HepG2 (cell line): ENCODE measurements around the gene TFAP2D. TPM values are rescaled to one million over a fixed set of nuclear protein-coding genes. Genes with fewer than 3 reads are reported as not detected.

Source experiments
- ATAC-seq: fragments of 200-7000 bp; cut with Tn5 transposase; 3 replicates; pipeline ENCODE4 v1.9.1; 2020; ENCODE audit warnings: mild to moderate bottlenecking, moderate library complexity
- BruUV-seq: library from RNA; stranded (reverse); fragments of 400-500 nt; replicated peaks from 2 replicates; lab custom pipeline; 2021; lab: Mats Ljungman, UMichigan
- CTCF ChIA-PET: fragments of 300-600 bp; formaldehyde crosslinking; extraction: SDS; loops from one replicate; lab custom pipeline; 2021; ENCODE audit warnings: low total read pairs, inconsistent platforms, low intra/inter-chr PET ratio; lab: Yijun Ruan, JAX
- POLR2A ChIA-PET: fragments of 350-600 bp; sonication (Branson Sonifier 250); formaldehyde crosslinking; loops from one replicate; lab custom pipeline; 2020; ENCODE audit warnings: antibody characterized with exemption, inconsistent platforms; lab: Yijun Ruan, JAX
- DNase-seq: peaks from one replicate; pipeline ENCODE4 v3.0.0-alpha.2; 2015; ENCODE audit warnings: low spot score
- FAIRE-seq: peaks from 3 replicates; lab custom pipeline; 2011; peaks lifted over from hg19 to GRCh38; lab: Jason Lieb, UNC
- H2AFZ ChIP-seq: one replicate; pipeline ENCODE4 v1.6.1; 2011; ENCODE audit warnings: low read length, inconsistent platforms
- H3K27ac ChIP-seq: fragments of 300-600 bp; 3 replicates; pipeline ENCODE4 v1.8.0; 2011; ENCODE audit warnings: mixed run types, mild to moderate bottlenecking, mixed read lengths, low read length, inconsistent platforms; ENCODE audit not compliant: insufficient read depth; ENCODE audit errors: extremely low read length
- H3K27me3 ChIP-seq, 2 experiments: fragments of 200-600 bp in 1 of 2; 2 replicates in 1 of 2; 3 replicates in 1 of 2; pipeline versions ENCODE4 v1.6.0 to v1.8.0; 2011; ENCODE audit warnings: low read length in 2 of 2, mild to moderate bottlenecking in 2 of 2, moderate library complexity in 2 of 2, inconsistent platforms in 1 of 2; ENCODE audit not compliant: insufficient read depth in 2 of 2, control insufficient read depth in 1 of 2
- H3K36me3 ChIP-seq, 2 experiments: fragments of 200-600 bp in 1 of 2; replicated peaks in 1 of 2; 2 replicates in 1 of 2; 3 replicates in 1 of 2; pipeline versions ENCODE4 v1.5.1 to v1.8.0; 2011; ENCODE audit warnings: low read length in 2 of 2, inconsistent platforms in 1 of 2; ENCODE audit not compliant: insufficient read depth in 2 of 2, control insufficient read depth in 1 of 2
- H3K4me1 ChIP-seq: 2 replicates; pipeline ENCODE4 v1.5.1; 2012; ENCODE audit warnings: low read length, inconsistent platforms; ENCODE audit not compliant: insufficient read depth
- H3K4me2 ChIP-seq: 2 replicates; pipeline ENCODE4 v1.6.0; 2011; ENCODE audit warnings: low read depth, low read length, inconsistent platforms
- H3K4me3 ChIP-seq, 3 experiments: fragments of 200-600 bp in 1 of 3; sonication (generic), shearing (Covaris generic) in 1 of 3; replicated peaks in 1 of 3; 2 replicates each; pipeline ENCODE4 v1.5.1; 2011 to 2016; ENCODE audit warnings: low read length in 3 of 3, inconsistent platforms in 2 of 3, low read depth in 2 of 3, mild to moderate bottlenecking in 2 of 3, control low read depth in 1 of 3, mixed read lengths in 1 of 3; ENCODE audit not compliant: insufficient read depth in 1 of 3
- H3K79me2 ChIP-seq: one replicate; pipeline ENCODE4 v1.6.1; 2011; ENCODE audit warnings: low read length, inconsistent platforms; ENCODE audit not compliant: insufficient read depth
- H3K9ac ChIP-seq: 2 replicates; pipeline ENCODE4 v1.6.0; 2011; ENCODE audit warnings: mild to moderate bottlenecking, low read depth, low read length, inconsistent platforms; ENCODE audit not compliant: insufficient read depth
- H3K9me3 ChIP-seq: 2 replicates; pipeline ENCODE4 v1.5.1; 2012; ENCODE audit warnings: mild to moderate bottlenecking, low read length
- H4K20me1 ChIP-seq: 2 replicates; pipeline ENCODE4 v1.6.0; 2011; ENCODE audit warnings: inconsistent platforms, mild to moderate bottlenecking, low read length, moderate library complexity; ENCODE audit not compliant: insufficient read depth
- FOXC1 ChIP-seq: sonication (generic); formaldehyde crosslinking; IDR thresholded peaks from 2 replicates; pipeline ENCODE4 v1.8.0; 2022; ENCODE audit warnings: mild to moderate bottlenecking, missing genetic modification reagents, borderline replicate concordance
- GFI1 ChIP-seq: sonication (generic); formaldehyde crosslinking; IDR thresholded peaks from 2 replicates; pipeline ENCODE4 v1.5.0; 2020; ENCODE audit warnings: missing genetic modification reagents, mild to moderate bottlenecking, borderline replicate concordance
- KLF6 ChIP-seq: IDR thresholded peaks from 2 replicates; pipeline ENCODE4 v1.8.0; 2016; ENCODE audit warnings: missing biosample characterization, missing genetic modification reagents
- MEIS1 ChIP-seq: sonication (generic); formaldehyde crosslinking; IDR thresholded peaks from 2 replicates; pipeline ENCODE4 v1.9.0; 2021; ENCODE audit warnings: mild to moderate bottlenecking, missing genetic modification reagents, moderate library complexity, borderline replicate concordance
- MLXIP ChIP-seq: sonication (generic); formaldehyde crosslinking; IDR thresholded peaks from 2 replicates; pipeline ENCODE4 v1.9.0; 2021; ENCODE audit warnings: missing genetic modification reagents, borderline replicate concordance
- RAD51 ChIP-seq: fragments of 450-650 bp; IDR thresholded peaks from 2 replicates; pipeline ENCODE4 v1.6.1; 2016; ENCODE audit warnings: borderline replicate concordance
- USF2 ChIP-seq, 2 experiments: sonication (generic) in 1 of 2; formaldehyde crosslinking in 1 of 2; IDR thresholded peaks; 2 replicates each; pipeline versions ENCODE4 v1.5.1 to v1.6.1; 2011 to 2020; ENCODE audit warnings: borderline replicate concordance in 1 of 2, low read depth in 1 of 2, low read length in 1 of 2, mild to moderate bottlenecking in 1 of 2, missing genetic modification reagents in 1 of 2, moderate library complexity in 1 of 2
- ZNF230 ChIP-seq: sonication (generic); formaldehyde crosslinking; IDR thresholded peaks from 2 replicates; pipeline ENCODE4 v1.4.0; 2020; ENCODE audit warnings: mild to moderate bottlenecking, missing genetic modification reagents
- ZNF563 ChIP-seq: sonication (generic); formaldehyde crosslinking; IDR thresholded peaks from 2 replicates; pipeline ENCODE4 v1.8.0; 2022; ENCODE audit warnings: mild to moderate bottlenecking, moderate library complexity, missing genetic modification reagents
- ZNF780A ChIP-seq: sonication (generic); formaldehyde crosslinking; IDR thresholded peaks from 2 replicates; pipeline ENCODE4 v1.8.0; 2022; ENCODE audit warnings: mild to moderate bottlenecking, missing genetic modification reagents, moderate library complexity
- WGBS: methylation state at CpG from one replicate; pipeline ENCODE4 v1.1.6; 2017; ENCODE audit warnings: low lambda C conversion rate; 5-methylcytosine and 5-hydroxymethylcytosine counted together
- in situ Hi-C: cut with HindIII; loops from 2 replicates; pipeline ENCODE4 v1.10.0; 2017; ENCODE audit warnings: low pct_unique_long_range_greater_than_20kb; ENCODE audit not compliant: extremely low pct_ligation_motif_present
- intact Hi-C: fragments of 100-400 bp; cut with micrococcal nuclease; formaldehyde crosslinking; loops from one replicate; pipeline ENCODE4 v1.10.0; 2022; ENCODE audit not compliant: unreplicated experiment
- polyA plus RNA-seq, 8 experiments: library from polyadenylated mRNA; depleted of rRNA in 3 of 8; stranded (reverse) in 7 of 8; unstranded in 1 of 8; fragments of >200 nt; fragmentation: Illumina TruSeq in 4 of 8; extraction: Trizol in 4 of 8; gene quantifications; 2 replicates each; pipeline versions ENCODE4 v1.2.1 to v1.2.3, GENCODE V29; 2011 to 2016; ENCODE audit warnings: low read depth in 4 of 8, missing spikeins in 1 of 8, mixed read lengths in 1 of 8; ENCODE audit not compliant: insufficient read depth in 1 of 8
- total RNA-seq, 5 experiments: library from RNA; depleted of rRNA; stranded (reverse); fragments of >200 nt; fragmentation: Illumina TruSeq; extraction: Trizol; gene quantifications; 2 replicates each; pipeline ENCODE4 v1.2.3, GENCODE V29; 2016; ENCODE audit warnings: low read depth in 1 of 5
- TF ChIP-seq, protein P1 (sequence below): sonication (generic); formaldehyde crosslinking; IDR thresholded peaks from 2 replicates; pipeline ENCODE4 v1.5.0; 2020; ENCODE audit warnings: missing genetic modification reagents, mild to moderate bottlenecking, borderline replicate concordance

The TFAP2D gene
- total and polyA plus RNA-seq, 2 of the 13 experiments (the other 11 are each of a cell fraction or from before 2014, with no cell fraction given): not detected

DNA sequence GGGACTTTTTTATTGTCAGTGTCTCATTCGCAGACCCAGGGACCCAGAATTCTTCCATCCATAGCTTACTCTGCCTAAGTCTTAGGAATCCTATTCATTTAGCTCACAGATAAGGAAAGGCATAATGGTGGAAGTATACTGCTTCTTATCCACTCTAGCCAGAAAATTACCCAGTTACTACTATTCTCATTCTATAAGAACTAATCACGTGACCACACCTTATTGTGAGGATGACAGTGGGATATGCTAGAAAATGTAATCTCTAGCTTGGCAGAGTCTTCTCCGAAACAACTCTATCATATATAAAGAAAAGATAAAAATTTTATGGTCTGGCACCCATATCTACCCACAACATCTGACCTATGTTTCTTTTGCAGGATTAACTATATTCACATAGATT is 21.2 kb downstream of the TFAP2D start:
- H3K9ac ChIP-seq: no peak overlapping the region

More for the DNA sequence above, 21.2 kb downstream of the TFAP2D start:
- no peaks in the 10 kb centered on the region for H3K79me2 ChIP-seq
- DNase-seq: no peak
- POLR2A ChIA-PET: no interaction called here
- in situ Hi-C loops (no loop called here), intact Hi-C loops (no loop called here)
- WGBS: 9% methylated on average over 3 of the region's 3 CpGs
- no TSS peak for BruUV-seq
- TF ChIP-seq FOXC1 (CRISPR knock-in tag): no peak
- TF ChIP-seq ZNF230: no peak
- peak; percentile 58 for TF ChIP-seq USF2 (IDR thresholded peaks at IDR 0.05; ENCODE audit: low read depth, low read length)
- TF ChIP-seq USF2 (CRISPR knock-in tag; IDR thresholded peaks at IDR 0.05; ENCODE audit: borderline replicate concordance): no peak
- TF ChIP-seq MEIS1 (CRISPR knock-in tag): no peak
- no peak for TF ChIP-seq ZNF780A (CRISPR knock-in tag)
- TF ChIP-seq GFI1 (CRISPR knock-in tag): no peak
- TF ChIP-seq, protein P1, sequence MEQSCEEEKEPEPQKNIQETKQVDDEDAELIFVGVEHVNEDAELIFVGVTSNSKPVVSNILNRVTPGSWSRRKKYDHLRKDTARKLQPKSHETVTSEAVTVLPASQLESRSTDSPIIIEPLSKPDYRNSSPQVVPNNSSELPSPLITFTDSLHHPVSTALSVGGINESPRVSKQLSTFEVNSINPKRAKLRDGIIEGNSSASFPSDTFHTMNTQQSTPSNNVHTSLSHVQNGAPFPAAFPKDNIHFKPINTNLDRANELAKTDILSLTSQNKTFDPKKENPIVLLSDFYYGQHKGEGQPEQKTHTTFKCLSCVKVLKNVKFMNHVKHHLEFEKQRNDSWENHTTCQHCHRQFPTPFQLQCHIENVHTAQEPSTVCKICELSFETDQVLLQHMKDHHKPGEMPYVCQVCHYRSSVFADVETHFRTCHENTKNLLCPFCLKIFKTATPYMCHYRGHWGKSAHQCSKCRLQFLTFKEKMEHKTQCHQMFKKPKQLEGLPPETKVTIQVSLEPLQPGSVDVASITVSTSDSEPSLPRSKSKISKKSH (CRISPR knock-in tag): no peak
- peak; percentile 77; the same call in 1 of the 2 replicates for TF ChIP-seq RAD51
- TF ChIP-seq MLXIP (CRISPR knock-in tag): no peak
- TF ChIP-seq KLF6 (CRISPR knock-in tag): no peak
- no peak for TF ChIP-seq ZNF563 (CRISPR knock-in tag)
- TF ChIP-seq, all 625 proteins: peak for 2
- Histone ChIP-seq H3K9me3 (no peaks in the 10 kb centered on the region), H3K27ac (no peak overlapping the region), H3K4me2 (no peak overlapping the region), H3K36me3 (no peaks in the 10 kb centered on the region), H4K20me1 (no peaks in the 10 kb centered on the region), H3K4me1 (no peaks in the 10 kb centered on the region), H3K27me3 (no peaks in the 10 kb centered on the region), H2AFZ (no peak overlapping the region), H3K4me3 (no peak overlapping the region)
- ATAC-seq: no peak
- no peak for FAIRE-seq
- CTCF ChIA-PET: no interaction called here
